A549 (cell line): ENCODE results near the gene CD8A.

Experiments
- BHLHE40 ChIP-seq: IDR thresholded peaks from 2 replicates; pipeline ENCODE4 v1.6.1; 2012; ENCODE audit warnings: low read depth, low read length, inconsistent platforms
- CTCF ChIP-seq: fragments of >200 bp; sonication (Bioruptor Twin); formaldehyde crosslinking; IDR thresholded peaks from 3 replicates; pipeline ENCODE4 v1.5.1; 2016
- EP300 ChIP-seq, 2 experiments: fragments of >200 bp; sonication (Bioruptor Twin); formaldehyde crosslinking; IDR thresholded peaks; 2 replicates in 1 of 2; 3 replicates in 1 of 2; pipeline ENCODE4 v1.6.1; 2016 to 2017
- FOXS1 ChIP-seq: fragments of 250-450 bp; sonication (Bioruptor Pico); IDR thresholded peaks from 2 replicates; pipeline ENCODE4 v1.5.0; 2020; ENCODE audit warnings: mild to moderate bottlenecking, moderate library complexity
- JUN ChIP-seq, 2 experiments: fragments of >200 bp; sonication (Bioruptor Twin); formaldehyde crosslinking; IDR thresholded peaks; 2 replicates in 1 of 2; 3 replicates in 1 of 2; pipeline ENCODE4 v1.6.1; 2016 to 2017
- JUNB ChIP-seq: fragments of >200 bp; sonication (Bioruptor Twin); formaldehyde crosslinking; IDR thresholded peaks from 2 replicates; pipeline ENCODE4 v1.6.1; 2016
- KDM5A ChIP-seq: fragments of 200-600 bp; sonication (generic); IDR thresholded peaks from 2 replicates; pipeline ENCODE4 v1.6.1; 2016; ENCODE audit warnings: antibody characterized with exemption, mild to moderate bottlenecking
- MAZ ChIP-seq: fragments of 150-350 bp; IDR thresholded peaks from 2 replicates; pipeline ENCODE4 v1.6.1; 2014; ENCODE audit warnings: antibody characterized with exemption, low read depth, low read length, borderline replicate concordance
- POLR2A ChIP-seq: IDR thresholded peaks from 2 replicates; pipeline ENCODE4 v1.6.1; 2012; ENCODE audit warnings: mild to moderate bottlenecking, low read length
- RFX5 ChIP-seq: fragments of 450-650 bp; IDR thresholded peaks from 2 replicates; pipeline ENCODE4 v1.7.1; 2014; ENCODE audit warnings: antibody characterized with exemption, mild to moderate bottlenecking, moderate library complexity
- TF ChIP-seq, protein P1 (sequence below): IDR thresholded peaks from 2 replicates; pipeline ENCODE4 v1.6.1; 2012
- TF ChIP-seq, protein P2 (sequence below): IDR thresholded peaks from 2 replicates; pipeline ENCODE4 v1.6.1; 2012

GRCh38 chr2:86758405-86758804 is 32.3 kb downstream of the CD8A start:
- TF ChIP-seq, protein P1, sequence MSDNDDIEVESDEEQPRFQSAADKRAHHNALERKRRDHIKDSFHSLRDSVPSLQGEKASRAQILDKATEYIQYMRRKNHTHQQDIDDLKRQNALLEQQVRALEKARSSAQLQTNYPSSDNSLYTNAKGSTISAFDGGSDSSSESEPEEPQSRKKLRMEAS, result no peak
- TF ChIP-seq BHLHE40 (no peak), POLR2A (no peak), MAZ (no peak), CTCF (no peak), FOXS1 (no peak), EP300 (IDR thresholded peaks at IDR 0.05) (no peak), JUN (IDR thresholded peaks at IDR 0.05) (no peak), JUNB (no peak), RFX5 (no peak), KDM5A (no peak)
- TF ChIP-seq, protein P2, sequence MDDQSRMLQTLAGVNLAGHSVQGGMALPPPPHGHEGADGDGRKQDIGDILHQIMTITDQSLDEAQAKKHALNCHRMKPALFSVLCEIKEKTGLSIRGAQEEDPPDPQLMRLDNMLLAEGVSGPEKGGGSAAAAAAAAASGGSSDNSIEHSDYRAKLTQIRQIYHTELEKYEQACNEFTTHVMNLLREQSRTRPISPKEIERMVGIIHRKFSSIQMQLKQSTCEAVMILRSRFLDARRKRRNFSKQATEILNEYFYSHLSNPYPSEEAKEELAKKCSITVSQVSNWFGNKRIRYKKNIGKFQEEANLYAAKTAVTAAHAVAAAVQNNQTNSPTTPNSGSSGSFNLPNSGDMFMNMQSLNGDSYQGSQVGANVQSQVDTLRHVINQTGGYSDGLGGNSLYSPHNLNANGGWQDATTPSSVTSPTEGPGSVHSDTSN, result no peak
